BLaER1 treated with 17β-estradiol and CSF1 and Interleukin-3, amounts not matched to agents 10 nM and 100 nM (cell line): ENCODE measurements around the gene FAM131C.
"Not testable (repeated sequence)": the region's sequence is repeated elsewhere in the genome, so short reads cannot be mapped to it uniquely, and the experiment has no call there.

ENCODE experiments used
- H3K27ac ChIP-seq, 11 experiments: shearing (Covaris generic); formaldehyde crosslinking; 2 replicates each; pipeline ENCODE4 v1.8.1; 2022
- H3K27me3 ChIP-seq, 11 experiments: shearing (Covaris generic); formaldehyde crosslinking; 2 replicates each; pipeline ENCODE4 v1.8.1; 2022
- H3K36me3 ChIP-seq, 11 experiments: shearing (Covaris generic); formaldehyde crosslinking; 2 replicates each; pipeline ENCODE4 v1.8.1; 2022
- H3K4me1 ChIP-seq, 10 experiments: shearing (Covaris generic); formaldehyde crosslinking; 2 replicates each; pipeline ENCODE4 v1.8.1; 2022
- H3K4me2 ChIP-seq, 11 experiments: shearing (Covaris generic); formaldehyde crosslinking; 2 replicates each; pipeline ENCODE4 v1.8.1; 2022
- H3K4me3 ChIP-seq, 10 experiments: shearing (Covaris generic); formaldehyde crosslinking; 2 replicates each; pipeline ENCODE4 v1.8.1; 2022
- H3K9ac ChIP-seq, 11 experiments: shearing (Covaris generic); formaldehyde crosslinking; 2 replicates each; pipeline ENCODE4 v1.8.1; 2022
- H3K9me3 ChIP-seq, 11 experiments: shearing (Covaris generic); formaldehyde crosslinking; replicated peaks in 1 of 11; 2 replicates each; pipeline ENCODE4 v1.8.1; 2022
- H4K20me1 ChIP-seq, 11 experiments: shearing (Covaris generic); formaldehyde crosslinking; 2 replicates each; pipeline ENCODE4 v1.8.1; 2022
- Cebpa-rat ChIP-seq, 11 experiments: shearing (Covaris generic); IDR thresholded peaks; 2 replicates each; pipeline ENCODE4 v1.8.1; 2022

FAM131C gene

GRCh38 chr1:16043950-16044349, 29.5 kb downstream of the FAM131C start:
- H3K9ac ChIP-seq, result no peak overlapping the region
- no peaks in the 10 kb centered on the region for H3K9me3 ChIP-seq
- H3K27me3 ChIP-seq, result no peaks in the 10 kb centered on the region
- H3K27ac ChIP-seq, result no peak overlapping the region
- H3K36me3 ChIP-seq, result no peaks in the 10 kb centered on the region
- no peak overlapping the region for H3K4me3 ChIP-seq
- TF ChIP-seq Cebpa-rat (IDR thresholded peaks at IDR 0.05), result no peak
- H3K4me1 ChIP-seq, result peaks cover 0 to 7% (median 4%) of the 10 kb centered on the region in 10 experiments; a peak in 14 of 20 replicates
- H3K4me2 ChIP-seq, result no peak overlapping the region
- H4K20me1 ChIP-seq, result no peaks in the 10 kb centered on the region; a peak in 1 of 22 replicates

- Histone ChIP-seq H3K27ac (no peak within 1 kb of the TSS), H3K9me3 (no peaks in the 10 kb centered on the region), H4K20me1 (no peaks in the 10 kb centered on the region; a peak in 1 of 22 replicates), H3K36me3 (no peaks in the 10 kb centered on the region), H3K4me1 (peaks cover 0 to 4% (median under 1%) of the 10 kb centered on the region in 10 experiments; a peak in 2 of 20 replicates), H3K9ac (no peak within 1 kb of the TSS), H3K4me3 (no peak within 1 kb of the TSS), H3K27me3 (no peaks in the 10 kb centered on the region), H3K4me2 (no peak within 1 kb of the TSS)
- no peak for TF ChIP-seq Cebpa-rat (IDR thresholded peaks at IDR 0.05)
Observed at GRCh38 chr1:16043521-16043920, 29.9 kb downstream of the FAM131C start, which contains the start of gene CLCNKB. Gene CLCNKB, plus strand, starts transcription at chr1:16043782. Its CDS starts 711 bp downstream, at chr1:16044493.

GRCh38 chr1:16042654-16043053, 30.8 kb downstream of the FAM131C start:
- H3K4me3 ChIP-seq, H3K27me3 ChIP-seq, H3K9ac ChIP-seq, H3K36me3 ChIP-seq, H3K4me2 ChIP-seq, H3K27ac ChIP-seq, H4K20me1 ChIP-seq, H3K9me3 ChIP-seq, H3K4me1 ChIP-seq: not testable (repeated sequence)

GRCh38 chr1:16042096-16042495, 31.4 kb downstream of the FAM131C start:
- Histone ChIP-seq H3K36me3 (no peaks in the 10 kb centered on the region), H3K9me3 (no peaks in the 10 kb centered on the region), H3K27ac (no peak overlapping the region), H3K4me2 (no peak overlapping the region), H3K27me3 (no peaks in the 10 kb centered on the region), H4K20me1 (no peaks in the 10 kb centered on the region; a peak in 1 of 22 replicates), H3K4me3 (no peak overlapping the region), H3K4me1 (no peaks in the 10 kb centered on the region), H3K9ac (no peak overlapping the region)
- no peak for TF ChIP-seq Cebpa-rat (IDR thresholded peaks at IDR 0.05)

- H3K27me3 ChIP-seq, result no peaks in the 10 kb centered on the region
- TF ChIP-seq Cebpa-rat (IDR thresholded peaks at IDR 0.05), result no peak
- H4K20me1 ChIP-seq, result no peaks in the 10 kb centered on the region
- no peak overlapping the region for H3K27ac ChIP-seq
- no peaks in the 10 kb centered on the region for H3K4me1 ChIP-seq
- H3K36me3 ChIP-seq, result no peaks in the 10 kb centered on the region
- H3K4me3 ChIP-seq, result no peak overlapping the region
- H3K9me3 ChIP-seq, result no peaks in the 10 kb centered on the region
- no peak overlapping the region for H3K9ac ChIP-seq
- no peak overlapping the region for H3K4me2 ChIP-seq
Observed at GRCh38 chr1:16041200-16041599, 32.3 kb downstream of the FAM131C start.

- not testable (repeated sequence) for H3K36me3 ChIP-seq
Observed at GRCh38 chr1:16039871-16040270, 33.6 kb downstream of the FAM131C start.

GRCh38 chr1:16038620-16038912, 34.9 kb downstream of the FAM131C start:
- Histone ChIP-seq H3K4me2 (no peak overlapping the region), H3K27me3 (no peaks in the 10 kb centered on the region), H4K20me1 (no peaks in the 10 kb centered on the region), H3K9me3 (no peaks in the 10 kb centered on the region), H3K4me3 (no peak overlapping the region), H3K36me3 (no peaks in the 10 kb centered on the region), H3K4me1 (no peaks in the 10 kb centered on the region), H3K9ac (no peak overlapping the region), H3K27ac (no peak overlapping the region)
- no peak for TF ChIP-seq Cebpa-rat (IDR thresholded peaks at IDR 0.05)

More at GRCh38 chr1:16039871-16040270, 33.6 kb downstream of the FAM131C start:
- H4K20me1 ChIP-seq, H3K9ac ChIP-seq, H3K4me3 ChIP-seq, H3K4me2 ChIP-seq, H3K27me3 ChIP-seq, H3K4me1 ChIP-seq, H3K27ac ChIP-seq, H3K9me3 ChIP-seq: not testable (repeated sequence)

- H3K36me3 ChIP-seq, H3K27me3 ChIP-seq, H3K4me3 ChIP-seq, H3K4me1 ChIP-seq, H3K9ac ChIP-seq, H3K27ac ChIP-seq, H4K20me1 ChIP-seq, H3K9me3 ChIP-seq, H3K4me2 ChIP-seq: not testable (repeated sequence)
Observed at GRCh38 chr1:16036461-16036860, 37.0 kb downstream of the FAM131C start.

GRCh38 chr1:16033103-16033632, 40.3 kb downstream of the FAM131C start:
- H3K4me2 ChIP-seq, H4K20me1 ChIP-seq, H3K4me1 ChIP-seq, H3K27ac ChIP-seq, H3K4me3 ChIP-seq, H3K36me3 ChIP-seq, H3K9ac ChIP-seq, H3K9me3 ChIP-seq, H3K27me3 ChIP-seq: not testable (repeated sequence)

- Histone ChIP-seq H3K27ac (no peak overlapping the region), H3K4me1 (peaks cover 3 to 11% (median 7%) of the 10 kb centered on the region in 10 experiments; a peak in 14 of 20 replicates), H3K36me3 (no peaks in the 10 kb centered on the region), H3K4me3 (no peak overlapping the region), H4K20me1 (no peaks in the 10 kb centered on the region), H3K4me2 (peak overlapping the region in 3 of 11 experiments; percentile 4 to 26 (median 16); a peak in 2 of 22 replicates), H3K27me3 (no peaks in the 10 kb centered on the region), H3K9me3 (no peaks in the 10 kb centered on the region), H3K9ac (no peak overlapping the region)
- no peak for TF ChIP-seq Cebpa-rat (IDR thresholded peaks at IDR 0.05)
Observed at GRCh38 chr1:16032388-16033102, 40.9 kb downstream of the FAM131C start.
